ENCODE measurements around the gene ZFYVE27. TPM values are rescaled to one million over a fixed set of nuclear protein-coding genes. Genes with fewer than 3 reads are reported as not detected.

The ZFYVE27 gene
- total and polyA plus RNA-seq, 9 donors = 14.4 to 30.1 (median 25.6) TPM

- 77 to 82% (median 78%) methylated on average over 9 of the region's 9 CpGs for WGBS, 3 donors
- intact Hi-C loops (cut with DNase I) = no loop called here
- no peaks in the 10 kb centered on the region for H3K36me3 ChIP-seq
- DNase-seq = no peak
- H3K4me1 ChIP-seq (ENCODE audit: insufficient read depth) = peaks cover 10% of the 10 kb centered on the region
- TF ChIP-seq CTCF (IDR thresholded peaks at IDR 0.05) (no peak), EP300 (IDR thresholded peaks at IDR 0.05) (no peak), POLR2A (IDR thresholded peaks at IDR 0.05) (no peak)
- H3K9me3 ChIP-seq = no peaks in the 10 kb centered on the region
- no peak overlapping the region for H3K4me3 ChIP-seq
- H3K27me3 ChIP-seq = no peaks in the 10 kb centered on the region
- H3K27ac ChIP-seq = peak overlapping the region in 1 of 2 donors; percentile 99
Observed at GRCh38 chr10:97711640-97712572, 25.0 kb upstream of the ZFYVE27 start.

GRCh38 chr10:97713339-97713825, 23.5 kb upstream of the ZFYVE27 start, which contains the start of gene MARVELD1:
TSS of gene MARVELD1 (plus strand) at chr10:97713730. CDS start at chr10:97713877, 147 bp downstream.
- TF ChIP-seq EP300 (IDR thresholded peaks at IDR 0.05) (no peak), CTCF (IDR thresholded peaks at IDR 0.05) (no peak), POLR2A (IDR thresholded peaks at IDR 0.05) (peak; percentile 22)
- 0 to 3% (median 2%) methylated on average over 35 to 37 of the region's 37 CpGs for WGBS, 3 donors
- Histone ChIP-seq H3K36me3 (no peaks in the 10 kb centered on the region), H3K27ac (peak within 1 kb of the TSS; percentile 98 to 99), H3K4me1 (ENCODE audit: insufficient read depth) (peaks cover 10% of the 10 kb centered on the region), H3K4me3 (peak within 1 kb of the TSS; percentile 94), H3K27me3 (no peaks in the 10 kb centered on the region), H3K9me3 (no peaks in the 10 kb centered on the region)
- peak; percentile 82 to 91 (median 88) for DNase-seq
- intact Hi-C loops (cut with DNase I) = no loop called here

DNA sequence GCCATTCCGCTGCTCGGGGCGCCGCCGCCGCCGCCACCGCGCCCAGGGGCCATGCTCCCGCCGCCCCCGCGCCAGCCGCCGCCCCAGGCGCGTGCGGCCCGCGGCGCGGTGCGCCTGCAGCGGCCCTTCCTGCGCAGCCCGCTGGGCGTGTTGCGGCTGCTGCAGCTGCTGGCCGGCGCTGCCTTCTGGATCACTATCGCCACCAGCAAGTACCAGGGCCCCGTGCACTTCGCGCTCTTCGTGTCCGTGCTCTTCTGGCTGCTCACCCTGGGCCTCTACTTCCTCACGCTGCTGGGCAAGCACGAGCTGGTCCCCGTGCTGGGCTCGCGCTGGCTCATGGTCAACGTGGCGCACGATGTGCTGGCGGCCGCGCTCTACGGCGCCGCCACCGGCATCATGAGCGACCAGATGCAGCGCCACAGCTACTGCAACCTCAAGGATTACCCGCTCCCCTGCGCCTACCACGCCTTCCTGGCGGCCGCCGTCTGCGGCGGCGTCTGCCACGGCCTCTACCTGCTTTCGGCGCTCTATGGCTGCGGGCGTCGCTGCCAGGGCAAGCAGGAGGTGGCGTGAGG, 23.0 kb upstream of the ZFYVE27 start:
- TF ChIP-seq EP300 (IDR thresholded peaks at IDR 0.05) (no peak), CTCF (IDR thresholded peaks at IDR 0.05) (peak in 2 of 3 donors; percentile 15 to 34)
- 0 to 1% (median 1%) methylated on average over 9 to 67 of the region's 69 CpGs for WGBS, 3 donors
- Histone ChIP-seq H3K9me3 (no peaks in the 10 kb centered on the region), H3K27ac (peak overlapping the region; percentile 98 to 99), H3K27me3 (no peaks in the 10 kb centered on the region), H3K4me1 (ENCODE audit: insufficient read depth) (peaks cover 12% of the 10 kb centered on the region), H3K36me3 (no peaks in the 10 kb centered on the region), H3K4me3 (peak overlapping the region; percentile 94)
- intact Hi-C loops (cut with DNase I) = no loop called here
- DNase-seq = peak; percentile 70 to 84 (median 79)

GRCh38 chr10:97714401-97715258, 22.3 kb upstream of the ZFYVE27 start:
- no peaks in the 10 kb centered on the region for H3K36me3 ChIP-seq
- WGBS, 3 donors = 1 to 2% (median 1%) methylated on average over 43 to 74 of the region's 74 CpGs
- no peaks in the 10 kb centered on the region for H3K27me3 ChIP-seq
- no peak for TF ChIP-seq EP300 (IDR thresholded peaks at IDR 0.05)
- TF ChIP-seq POLR2A (IDR thresholded peaks at IDR 0.05) = peak; percentile 66
- intact Hi-C loops (cut with DNase I) = no loop called here
- peak overlapping the region; percentile 98 to 99 for H3K27ac ChIP-seq
- H3K9me3 ChIP-seq = no peaks in the 10 kb centered on the region
- H3K4me1 ChIP-seq (ENCODE audit: insufficient read depth) = peaks cover 11% of the 10 kb centered on the region
- DNase-seq = peak; percentile 83 to 87 (median 85)
- H3K4me3 ChIP-seq = peak overlapping the region; percentile 94

Measured in ovary (tissue), 9 donors.